HG03558 (cell line): ENCODE data around the gene APOE.

Experiments
- ATAC-seq: cut with Tn5 transposase; IDR thresholded peaks from one replicate; pipeline ENCODE4 v1.9.1; 2021; ENCODE audit warnings: moderate number of reproducible peaks; ENCODE audit not compliant: unreplicated experiment; ENCODE audit errors: extremely low read depth

The APOE gene

GRCh38 chr19:44948237-44948636 is 42.6 kb downstream of the APOE start:
- no peak for ATAC-seq

- no peak for ATAC-seq
Measured at GRCh38 chr19:44948763-44949374, 43.3 kb downstream of the APOE start.

- ATAC-seq: no peak
Measured at GRCh38 chr19:44949550-44949949, 44.0 kb downstream of the APOE start.

DNA sequence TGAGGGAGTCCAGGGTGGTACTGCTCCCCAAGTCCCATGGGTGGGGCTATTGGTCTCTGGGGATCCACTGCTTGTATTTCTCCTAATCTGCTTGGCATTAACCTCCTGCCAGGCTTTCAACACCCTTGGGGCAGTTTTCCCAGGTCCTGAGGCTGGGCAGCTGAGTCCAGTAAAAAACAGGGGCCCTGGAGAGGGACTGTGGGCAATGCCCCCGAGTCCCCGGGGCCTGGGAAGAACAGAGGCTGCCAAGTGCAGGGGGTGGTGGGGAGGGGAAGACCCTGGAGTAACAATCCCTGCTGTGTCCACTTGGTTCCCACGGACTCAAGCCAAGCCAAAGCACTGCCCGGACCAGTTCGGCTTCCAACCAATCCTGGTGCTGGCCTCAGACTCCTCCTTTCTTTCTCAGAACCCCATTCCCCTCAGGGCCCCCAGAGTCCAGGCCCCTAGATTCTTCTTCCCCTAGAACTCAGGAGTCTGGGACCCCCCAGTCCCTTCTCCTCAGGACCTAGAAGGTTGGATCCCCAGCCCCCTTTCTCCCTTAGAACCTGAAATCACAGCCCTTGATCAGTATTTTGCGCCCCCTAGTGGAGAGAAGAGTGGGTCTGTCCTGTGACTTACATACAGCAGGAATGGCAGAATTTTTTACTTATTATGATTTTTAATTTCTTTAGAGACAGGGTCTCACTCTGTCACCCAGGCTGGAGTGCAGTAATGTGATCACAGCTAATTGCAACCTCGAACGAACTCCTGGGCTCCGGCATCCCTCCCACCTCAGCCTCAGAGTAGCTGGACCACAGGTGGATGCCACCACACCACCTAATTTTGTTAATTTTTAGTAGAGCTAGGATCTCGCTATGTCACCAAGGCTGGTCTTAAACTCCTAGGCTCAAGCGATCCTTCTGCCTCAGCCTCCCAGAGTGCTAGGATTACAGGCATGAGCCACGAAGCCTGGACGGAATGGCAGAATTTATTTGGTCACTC is 45.9 kb downstream of the APOE start:
- no peak for ATAC-seq

DNA sequence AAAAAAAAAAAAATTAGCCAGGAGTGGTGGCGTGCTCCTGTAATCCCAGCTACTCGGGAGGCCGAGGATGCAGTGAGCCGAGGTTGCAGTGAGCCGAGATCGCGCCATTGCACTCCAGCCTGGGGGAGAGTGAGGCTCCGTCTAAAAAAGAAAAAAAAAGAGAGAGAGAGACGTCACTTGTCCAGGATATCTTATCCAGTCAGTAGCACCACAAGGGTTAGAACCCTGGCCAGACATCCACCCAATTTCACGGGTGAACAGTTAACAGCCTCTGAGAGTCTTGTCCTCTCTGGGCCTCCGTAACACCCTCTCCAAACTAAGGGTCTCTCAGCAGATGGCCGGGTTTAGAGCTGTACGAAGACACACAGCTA is 48.7 kb downstream of the APOE start:
- ATAC-seq: no peak

DNA sequence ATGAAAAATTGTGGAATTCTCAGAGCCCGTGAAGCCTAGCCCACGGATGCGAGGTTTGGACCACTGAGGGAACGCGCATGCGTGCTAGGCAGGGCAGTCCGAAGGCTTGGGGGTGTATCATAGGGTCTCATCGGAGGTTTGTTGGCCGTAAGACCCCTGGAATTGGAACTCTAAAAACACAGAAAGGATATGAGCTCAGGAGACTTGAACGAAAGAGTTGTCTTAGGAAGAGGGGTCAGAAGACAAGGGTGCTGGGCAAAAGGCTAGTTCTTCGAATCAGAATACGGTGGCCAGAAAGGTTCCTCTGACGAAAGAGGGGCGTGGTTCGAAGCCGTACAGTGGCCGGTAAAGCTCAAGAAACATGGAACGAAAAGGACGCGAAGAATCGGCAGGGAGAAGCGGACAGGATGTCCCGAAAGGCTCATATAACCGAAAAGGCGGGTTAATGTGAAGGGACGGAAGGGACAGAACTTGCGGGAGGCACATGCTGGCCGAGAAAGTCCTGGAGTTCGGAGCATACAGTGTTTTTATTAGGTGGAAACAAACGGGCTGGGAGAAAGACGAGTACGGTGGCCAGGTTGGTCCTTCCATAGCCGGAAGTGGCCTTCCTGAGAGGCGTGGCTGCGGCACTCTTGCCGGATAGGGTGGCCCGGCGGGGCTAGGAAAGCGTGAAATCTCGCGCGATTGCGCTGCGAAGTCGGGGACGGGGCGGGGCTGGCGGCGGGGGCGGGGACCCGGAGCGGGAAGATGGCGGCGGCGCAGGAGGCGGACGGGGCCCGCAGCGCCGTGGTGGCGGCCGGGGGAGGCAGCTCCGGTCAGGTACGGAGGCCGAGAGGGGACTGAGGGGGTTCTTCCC is 49.3 kb downstream of the APOE start, which contains the start of gene CLPTM1:
CLPTM1 (plus strand) TSS at position 732 of the 856 bp plus-strand sequence; CDS start at position 748, 16 bp downstream.
- ATAC-seq: peak; percentile 63

DNA sequence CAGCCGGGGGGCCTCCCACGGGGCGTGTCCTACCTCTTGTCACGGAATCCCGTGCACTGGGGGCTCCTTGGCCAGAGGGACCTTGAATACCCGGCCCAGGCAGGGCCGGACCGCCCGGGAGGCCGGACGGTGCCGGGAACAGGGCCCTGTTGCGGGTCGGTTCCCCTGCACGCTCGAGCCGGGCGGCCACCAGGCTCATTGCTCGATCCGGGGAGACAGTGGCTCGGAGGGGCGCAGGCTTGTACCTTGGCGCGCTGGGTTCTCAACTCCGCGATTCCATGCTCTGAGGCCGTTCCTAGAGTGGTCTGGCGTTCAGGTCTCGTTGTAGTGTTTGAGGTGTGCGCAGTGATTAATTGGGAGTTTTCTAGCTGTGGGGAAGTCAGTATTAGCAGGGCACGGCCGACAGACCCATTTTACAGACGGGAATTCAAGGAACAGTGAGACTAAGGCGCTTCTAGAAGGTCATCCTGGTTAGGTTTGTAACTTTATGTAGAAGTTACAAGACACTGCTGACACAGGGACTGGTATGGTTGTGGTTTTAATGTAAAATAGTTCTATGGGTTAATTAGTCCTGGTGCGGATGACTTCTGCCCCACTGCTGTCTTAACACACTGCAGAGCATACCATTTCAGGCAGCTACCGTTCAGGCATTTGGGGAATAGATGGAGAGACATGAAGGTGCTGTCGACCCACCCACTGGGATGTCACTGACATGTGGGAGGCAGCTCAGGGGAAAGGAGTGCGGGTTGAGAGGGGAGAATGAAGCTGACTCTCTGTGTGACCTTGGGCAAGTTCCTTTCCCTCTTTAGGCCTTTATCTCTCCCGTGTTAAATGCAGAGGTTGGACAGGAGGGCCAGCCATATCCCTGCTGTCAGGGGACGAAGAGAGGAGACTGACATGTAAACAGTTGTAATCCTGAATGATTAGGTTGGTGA is 50.2 kb downstream of the APOE start:
- ATAC-seq: no peak

GRCh38 chr19:44957526-44957925 is 51.9 kb downstream of the APOE start:
- no peak for ATAC-seq

- ATAC-seq: no peak
Measured at GRCh38 chr19:44958090-44958489, 52.5 kb downstream of the APOE start.
